Naive thymus-derived CD8-positive, alpha-beta T cell (primary cell): ENCODE measurements around the gene KATNBL1. TPM values are rescaled to one million over a fixed set of nuclear protein-coding genes. Genes with fewer than 3 reads are reported as not detected.
A peak's percentile ranks its signal among the peaks of the same experiment; 100 is the strongest.
"Not testable (repeated sequence)": the region's sequence is repeated elsewhere in the genome, so short reads cannot be mapped to it uniquely, and the experiment has no call there.

Experiments used
- ATAC-seq, 2 donors: fragments of 150-1000 bp; cut with Tn5 transposase in 1 of 2; sonication (Bioruptor Pico), chemical (Tn5 transposase) in 1 of 2; 1 replicate in 1 of 2; 2 replicates in 1 of 2; pipeline ENCODE4 v1.10.0; 2021; ENCODE audit warnings: mild to moderate bottlenecking in 2 of 2, moderate library complexity in 2 of 2
- POLR2A ChIA-PET: fragments of 350-600 bp; sonication (Branson Sonifier 250); formaldehyde crosslinking; loops from one replicate; lab custom pipeline; 2021; ENCODE audit warnings: antibody characterized with exemption; lab: Charles Lee
- DNase-seq, 10 donors: peaks; one replicate each; pipeline versions ENCODE4 v3.0.0 to v3.0.0-alpha.2; 2020 to 2022
- H3K27ac Mint-ChIP-seq, 10 donors: one replicate each; pipeline ENCODE4 v1.8.0; 2020 to 2022; ENCODE audit warnings: mild to moderate bottlenecking in 10 of 10, mixed read lengths in 10 of 10, moderate library complexity in 4 of 10, inconsistent platforms in 1 of 10
- H3K27me3 Mint-ChIP-seq, 5 donors: one replicate each; pipeline ENCODE4 v1.8.0; 2021 to 2022; ENCODE audit warnings: mixed read lengths in 5 of 5
- H3K36me3 Mint-ChIP-seq, 3 donors: one replicate each; pipeline ENCODE4 v1.8.0; 2020 to 2022; ENCODE audit warnings: mixed read lengths in 3 of 3, mild to moderate bottlenecking in 2 of 3, inconsistent platforms in 1 of 3
- H3K4me1 Mint-ChIP-seq, 4 donors: one replicate each; pipeline ENCODE4 v1.8.0; 2021 to 2022; ENCODE audit warnings: mixed read lengths in 4 of 4
- H3K4me3 Mint-ChIP-seq, 10 donors: one replicate each; pipeline ENCODE4 v1.8.0; 2020 to 2022; ENCODE audit warnings: mild to moderate bottlenecking in 10 of 10, mixed read lengths in 10 of 10, moderate library complexity in 6 of 10, inconsistent platforms in 1 of 10
- H3K9me3 Mint-ChIP-seq, 9 donors: one replicate each; pipeline ENCODE4 v1.8.0; 2020 to 2022; ENCODE audit warnings: mixed read lengths in 9 of 9, mild to moderate bottlenecking in 3 of 9, inconsistent platforms in 1 of 9, moderate library complexity in 1 of 9
- polyA plus RNA-seq, 3 donors: library from polyadenylated mRNA; unstranded; fragments of 300-500 nt; fragmentation: Illumina TruSeq; gene quantifications; one replicate each; pipeline ENCODE4 v1.2.3, GENCODE V29; 2021
- total RNA-seq, 8 experiments: library from RNA in 2 of 8; stranded (reverse) in 2 of 8; gene quantifications; one replicate each; pipeline ENCODE4 v1.2.3 and lab custom pipeline; 2021 to 2026

The KATNBL1 gene
- total and polyA plus RNA-seq, 5 experiments from 2014 or later, result 24.6 to 38.8 (median 34.3) TPM

- ATAC-seq, result no peak
- Mint-ChIP-seq H3K36me3 (peaks cover 0 to 97% (median 22%) of the 10 kb centered on the region in 3 donors), H3K27ac (peak overlapping the region in 5 of 10 donors; percentile 4 to 92 (median 43)), H3K4me1 (peaks cover 0 to 7% (median 3%) of the 10 kb centered on the region in 4 donors), H3K4me3 (peak overlapping the region in 1 of 10 donors; percentile 57), H3K27me3 (no peaks in the 10 kb centered on the region), H3K9me3 (no peaks in the 10 kb centered on the region)
- POLR2A ChIA-PET, result interaction anchor here (1.8 kb wide), 1 partner anchor 99 kb away, joined by 4 read pairs; the partner anchor contains the start of gene SLC12A6
- no peak for DNase-seq
Measured at GRCh38 chr15:34239151-34239808, 29.4 kb upstream of the KATNBL1 start.

- no peaks in the 10 kb centered on the region for H3K27me3 Mint-ChIP-seq
- H3K36me3 Mint-ChIP-seq, result peaks cover 4 to 88% (median 25%) of the 10 kb centered on the region in 3 donors
- no peak overlapping the region for H3K4me3 Mint-ChIP-seq
- peak overlapping the region in 5 of 10 donors; percentile 5 to 80 (median 16) for H3K27ac Mint-ChIP-seq
- DNase-seq (no peak), ATAC-seq (no peak)
- H3K9me3 Mint-ChIP-seq, result no peaks in the 10 kb centered on the region
- POLR2A ChIA-PET, result interaction anchor here (0.6 kb wide), 1 partner anchor 12 kb away, joined by 4 read pairs; no protein-coding TSS in a partner anchor
- no peaks in the 10 kb centered on the region for H3K4me1 Mint-ChIP-seq
Measured at GRCh38 chr15:34233614-34234013, 23.7 kb upstream of the KATNBL1 start.

GRCh38 chr15:34223904-34224596 is 14.2 kb upstream of the KATNBL1 start:
- no peak for ATAC-seq
- no peak for DNase-seq
- Mint-ChIP-seq H3K4me3 (peak overlapping the region; percentile 88 to 100 (median 96)), H3K27me3 (peaks cover 0 to 3% (median 0%) of the 10 kb centered on the region in 5 donors), H3K27ac (peak overlapping the region; percentile 82 to 100 (median 99)), H3K9me3 (peaks cover 0 to 4% (median 0%) of the 10 kb centered on the region in 9 donors), H3K4me1 (peaks cover 19 to 29% (median 25%) of the 10 kb centered on the region in 4 donors), H3K36me3 (peaks cover 0 to 21% (median 3%) of the 10 kb centered on the region in 3 donors)
- POLR2A ChIA-PET, result interaction anchor here (0.6 to 2.7 kb wide), 7 partner anchors 14 to 764 kb away, joined by 3 to 32 read pairs (median 5); partner anchors contain the start of genes EMC7, KATNBL1, LPCAT4 and NOP10

- no peaks in the 10 kb centered on the region for H3K4me1 Mint-ChIP-seq
- H3K9me3 Mint-ChIP-seq, result no peaks in the 10 kb centered on the region
- H3K27ac Mint-ChIP-seq, result no peak overlapping the region
- H3K27me3 Mint-ChIP-seq, result peaks cover 0 to 2% (median 0%) of the 10 kb centered on the region in 5 donors
- no peaks in the 10 kb centered on the region for H3K36me3 Mint-ChIP-seq
- DNase-seq, result no peak
- POLR2A ChIA-PET, result no interaction called here
- H3K4me3 Mint-ChIP-seq, result no peak overlapping the region
- ATAC-seq, result no peak
Measured at GRCh38 chr15:34217587-34218225, 7.8 kb upstream of the KATNBL1 start.

GRCh38 chr15:34216527-34217270 is 6.8 kb upstream of the KATNBL1 start:
- Mint-ChIP-seq H3K4me3 (no peak overlapping the region), H3K4me1 (no peaks in the 10 kb centered on the region), H3K27me3 (peaks cover 0 to 2% (median 0%) of the 10 kb centered on the region in 5 donors), H3K36me3 (no peaks in the 10 kb centered on the region), H3K9me3 (no peaks in the 10 kb centered on the region), H3K27ac (no peak overlapping the region)
- no peak for DNase-seq
- no peak for ATAC-seq
- POLR2A ChIA-PET, result no interaction called here

GRCh38 chr15:34214135-34214534 is 4.2 kb upstream of the KATNBL1 start:
- POLR2A ChIA-PET, result no interaction called here
- Mint-ChIP-seq H3K27ac (peak overlapping the region in 1 of 10 donors; percentile 72), H3K36me3 (no peaks in the 10 kb centered on the region), H3K4me1 (peaks cover 0 to 7% (median 1%) of the 10 kb centered on the region in 4 donors), H3K27me3 (peaks cover 0 to 2% (median 0%) of the 10 kb centered on the region in 5 donors), H3K9me3 (no peaks in the 10 kb centered on the region), H3K4me3 (no peak overlapping the region)
- no peak for ATAC-seq
- no peak for DNase-seq

- POLR2A ChIA-PET, result no interaction called here
- H3K36me3 Mint-ChIP-seq, result no peaks in the 10 kb centered on the region
- no peak for DNase-seq
- H3K4me1 Mint-ChIP-seq, result peaks cover 0 to 12% (median 5%) of the 10 kb centered on the region in 4 donors
- H3K9me3 Mint-ChIP-seq, result no peaks in the 10 kb centered on the region
- no peak overlapping the region for H3K27ac Mint-ChIP-seq
- ATAC-seq, result no peak
- H3K27me3 Mint-ChIP-seq, result peaks cover 0 to 2% (median 0%) of the 10 kb centered on the region in 5 donors
- no peak overlapping the region for H3K4me3 Mint-ChIP-seq
Measured at GRCh38 chr15:34213690-34214089, 3.8 kb upstream of the KATNBL1 start.

- Mint-ChIP-seq H3K9me3 (no peaks in the 10 kb centered on the region), H3K27me3 (no peaks in the 10 kb centered on the region), H3K4me1 (peaks cover 9 to 38% (median 28%) of the 10 kb centered on the region in 4 donors), H3K27ac (no peak overlapping the region), H3K36me3 (peaks cover 0 to 8% (median 0%) of the 10 kb centered on the region in 3 donors), H3K4me3 (no peak overlapping the region)
- DNase-seq (no peak), ATAC-seq (no peak)
- POLR2A ChIA-PET, result no interaction called here
Measured at GRCh38 chr15:34206011-34206410, 3.9 kb downstream of the KATNBL1 start.

- POLR2A ChIA-PET, result no interaction called here
- Mint-ChIP-seq H3K36me3 (peaks cover 0 to 21% (median 3%) of the 10 kb centered on the region in 3 donors), H3K9me3 (no peaks in the 10 kb centered on the region), H3K4me1 (peaks cover 13 to 32% (median 25%) of the 10 kb centered on the region in 4 donors), H3K27ac (no peak overlapping the region), H3K27me3 (no peaks in the 10 kb centered on the region), H3K4me3 (no peak overlapping the region)
- DNase-seq (no peak), ATAC-seq (no peak)
Measured at GRCh38 chr15:34203936-34204335, 6.0 kb downstream of the KATNBL1 start.

- peaks cover 13 to 26% (median 19%) of the 10 kb centered on the region in 4 donors for H3K4me1 Mint-ChIP-seq
- peak overlapping the region in 1 of 10 donors; percentile 66 for H3K27ac Mint-ChIP-seq
- H3K36me3 Mint-ChIP-seq, result peaks cover 0 to 26% (median 3%) of the 10 kb centered on the region in 3 donors
- DNase-seq (no peak), ATAC-seq (no peak)
- POLR2A ChIA-PET, result no interaction called here
- no peaks in the 10 kb centered on the region for H3K27me3 Mint-ChIP-seq
- H3K4me3 Mint-ChIP-seq, result no peak overlapping the region
- no peaks in the 10 kb centered on the region for H3K9me3 Mint-ChIP-seq
Measured at GRCh38 chr15:34203305-34203704, 6.6 kb downstream of the KATNBL1 start.

GRCh38 chr15:34193272-34193671 is 16.6 kb downstream of the KATNBL1 start:
- Mint-ChIP-seq H3K36me3 (peaks cover 0 to 11% (median 0%) of the 10 kb centered on the region in 3 donors), H3K4me1 (peaks cover 2 to 29% (median 16%) of the 10 kb centered on the region in 4 donors)
- H3K27ac Mint-ChIP-seq, H3K9me3 Mint-ChIP-seq, H3K27me3 Mint-ChIP-seq, ATAC-seq, DNase-seq, H3K4me3 Mint-ChIP-seq, POLR2A ChIA-PET: not testable (repeated sequence)

GRCh38 chr15:34188711-34189110 is 21.2 kb downstream of the KATNBL1 start:
- no peak overlapping the region for H3K4me3 Mint-ChIP-seq
- no peak for ATAC-seq
- H3K9me3 Mint-ChIP-seq, result no peaks in the 10 kb centered on the region
- H3K27ac Mint-ChIP-seq, result no peak overlapping the region
- DNase-seq, result no peak
- H3K4me1 Mint-ChIP-seq, result peaks cover 8 to 37% (median 19%) of the 10 kb centered on the region in 4 donors
- peaks cover 0 to 12% (median 7%) of the 10 kb centered on the region in 3 donors for H3K36me3 Mint-ChIP-seq
- H3K27me3 Mint-ChIP-seq, result no peaks in the 10 kb centered on the region
- POLR2A ChIA-PET, result no interaction called here
